GM18526 (cell line): ENCODE results near the gene LARP1.

Experiments
- POLR2A ChIP-seq: IDR thresholded peaks from 3 replicates; pipeline ENCODE4 v1.6.1; 2011; ENCODE audit not compliant: insufficient read length; ENCODE audit errors: extremely low read depth

Gene LARP1

GRCh38 chr5:154755361-154756008 lies at the start of gene LARP1:
Gene LARP1 (plus strand): TSS chr5:154755377. CDS start chr5:154755758, 381 bp downstream.
- no peak for TF ChIP-seq POLR2A

DNA sequence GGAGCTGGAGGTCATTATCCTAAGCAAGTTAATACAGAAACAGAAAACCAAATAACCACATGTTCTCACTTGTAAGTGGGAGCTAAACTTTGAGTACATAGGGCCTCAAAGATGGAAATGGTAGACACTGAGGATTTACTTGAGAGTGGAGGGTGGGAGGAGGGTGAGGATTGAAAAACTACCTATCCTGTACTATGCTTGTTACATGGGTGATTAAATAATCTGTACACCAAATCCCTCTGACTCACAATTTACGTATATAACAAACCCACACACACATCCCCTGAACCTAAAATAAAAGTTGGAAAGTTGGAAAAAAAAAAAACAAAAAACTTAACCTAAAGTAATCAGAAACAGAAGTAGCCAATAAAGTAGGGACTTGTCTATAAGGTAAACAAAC lies 48.8 kb upstream of the LARP1 start:
- TF ChIP-seq POLR2A = no peak

DNA sequence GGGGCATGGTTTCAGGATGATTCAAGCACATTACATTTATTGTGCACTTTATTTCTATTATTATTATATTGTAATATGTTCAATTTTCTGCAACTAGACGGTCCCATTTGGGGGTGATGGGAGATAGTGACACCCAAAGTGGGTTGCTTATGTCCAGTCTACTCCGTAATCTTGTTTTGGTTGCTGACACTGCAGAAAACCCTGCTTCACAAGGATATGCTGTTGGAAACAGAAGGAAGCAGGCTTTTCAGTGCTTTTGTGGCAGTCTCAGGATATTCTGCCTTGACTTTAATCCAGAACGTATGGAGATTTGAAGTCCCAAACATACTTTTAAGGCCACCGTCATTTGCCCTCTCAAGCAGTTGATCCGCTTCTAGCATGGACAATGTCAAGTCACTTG lies 47.5 kb upstream of the LARP1 start:
- TF ChIP-seq POLR2A = no peak

DNA sequence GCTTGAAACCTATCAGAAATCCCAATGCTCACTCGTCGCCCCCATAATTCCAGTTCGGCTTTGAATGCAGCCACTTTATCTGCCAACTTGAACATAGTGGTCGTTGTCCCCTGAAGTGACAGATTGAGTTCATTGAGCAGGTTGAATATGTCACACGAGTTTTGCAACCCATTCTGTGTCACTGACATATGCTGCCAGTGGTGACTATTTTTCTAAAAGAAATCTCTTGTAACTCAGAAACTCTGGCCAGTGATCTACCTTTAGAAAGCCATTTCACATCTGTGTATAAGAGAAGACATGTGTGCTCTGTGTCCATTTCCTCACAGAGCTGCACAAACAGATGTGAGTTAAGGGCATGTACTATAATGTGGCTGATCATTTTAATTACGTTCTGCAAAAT lies 47.0 kb upstream of the LARP1 start:
- no peak for TF ChIP-seq POLR2A

GRCh38 chr5:154708846-154709245 lies 46.3 kb upstream of the LARP1 start:
- TF ChIP-seq POLR2A = no peak

DNA sequence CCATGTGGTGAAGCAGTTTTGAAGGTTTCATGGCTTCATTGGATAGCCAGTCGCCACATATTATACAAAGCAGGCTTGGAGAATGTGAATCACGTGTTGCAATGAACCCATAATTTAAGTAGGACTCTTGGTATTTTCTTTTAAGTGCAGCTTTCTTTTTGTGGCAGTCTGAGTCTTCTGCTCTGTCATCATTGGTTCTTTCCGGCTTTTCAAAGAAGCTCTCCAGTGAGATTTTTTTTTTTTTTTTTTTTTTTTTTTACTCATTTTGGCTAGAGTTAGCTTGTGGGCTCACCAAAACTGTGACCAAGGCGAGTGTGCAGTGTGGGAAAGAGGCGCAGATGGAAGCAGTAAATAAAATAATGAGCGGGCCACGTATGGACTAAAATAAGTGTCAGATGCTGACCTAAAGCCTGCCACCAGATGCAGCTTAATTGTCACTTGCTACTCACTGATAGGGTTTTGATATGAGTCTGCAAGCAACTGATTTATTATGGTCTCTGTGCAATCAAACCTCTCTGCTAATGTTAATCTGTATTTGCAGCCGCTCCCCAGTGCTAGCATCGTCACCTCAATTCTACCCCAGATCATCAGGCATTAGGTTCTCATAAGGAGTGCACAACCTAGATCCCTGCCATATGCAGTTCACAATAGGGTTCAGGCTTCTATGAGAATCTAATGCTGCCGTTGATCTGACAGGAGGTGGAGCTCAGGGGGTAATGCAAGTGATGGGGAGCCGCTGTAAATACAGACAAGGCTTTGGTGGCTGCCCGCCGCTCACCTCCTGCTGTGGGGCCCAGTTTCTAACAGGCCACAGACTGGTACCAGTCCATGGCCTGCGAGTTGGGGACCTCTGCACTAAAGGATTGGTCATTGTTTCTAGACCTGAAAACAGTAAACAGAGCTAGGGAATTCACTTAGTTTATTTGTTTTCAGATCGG lies 45.5 kb upstream of the LARP1 start:
- no peak for TF ChIP-seq POLR2A

- no peak for TF ChIP-seq POLR2A
Measured at GRCh38 chr5:154712518-154713437, 42.4 kb upstream of the LARP1 start.

- no peak for TF ChIP-seq POLR2A
Measured at GRCh38 chr5:154713615-154714125, 41.5 kb upstream of the LARP1 start.

GRCh38 chr5:154714266-154714986 lies 40.8 kb upstream of the LARP1 start:
- TF ChIP-seq POLR2A = no peak

DNA sequence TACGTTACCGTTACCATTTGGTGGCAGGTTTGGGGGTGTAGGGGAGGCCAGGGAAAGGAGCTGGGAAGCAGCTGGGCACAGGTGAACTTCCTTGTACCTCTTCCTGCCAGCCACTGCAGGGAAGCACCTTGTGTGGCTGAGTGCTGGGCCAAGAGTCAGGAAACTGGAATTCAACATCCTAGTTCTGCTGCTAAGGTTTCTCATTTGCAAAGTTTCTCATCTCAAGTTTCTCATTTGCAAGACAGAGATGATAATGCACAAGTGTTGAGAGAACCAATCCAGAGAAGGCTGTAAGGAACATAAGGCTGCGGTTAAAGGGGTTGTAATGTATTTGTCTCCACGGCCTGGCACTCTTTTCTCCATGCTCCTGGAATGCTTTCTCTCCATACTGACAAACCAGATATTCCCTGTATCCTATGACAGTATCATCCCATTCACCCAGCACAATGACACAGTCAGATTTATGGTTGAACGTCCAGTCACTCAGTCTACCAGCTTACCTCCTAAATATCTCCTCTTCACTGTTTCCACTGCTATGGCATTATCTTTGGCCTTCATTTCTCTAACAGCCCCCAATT lies 33.6 kb upstream of the LARP1 start:
- no peak for TF ChIP-seq POLR2A

- TF ChIP-seq POLR2A = no peak
Measured at GRCh38 chr5:154722097-154722496, 33.1 kb upstream of the LARP1 start.

DNA sequence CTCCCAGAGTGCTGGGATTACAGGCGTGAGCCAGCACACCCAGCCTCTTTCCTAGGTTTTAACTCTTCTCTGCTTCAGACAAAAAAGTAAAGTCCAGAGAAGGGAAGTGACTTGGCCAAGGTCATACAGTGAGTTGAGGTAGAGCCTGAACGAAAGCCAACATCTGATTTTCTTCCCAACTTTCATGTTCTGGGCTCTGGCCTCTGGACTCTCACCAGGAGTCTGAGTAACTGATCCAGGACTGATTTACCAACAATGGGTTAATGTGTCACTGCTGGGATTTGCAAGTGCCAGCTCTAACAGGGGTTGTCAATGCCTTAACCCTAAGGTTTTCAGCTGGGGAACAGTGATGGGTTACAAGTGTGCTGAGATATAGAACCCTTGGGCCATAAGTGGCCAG lies 32.2 kb upstream of the LARP1 start:
- no peak for TF ChIP-seq POLR2A

DNA sequence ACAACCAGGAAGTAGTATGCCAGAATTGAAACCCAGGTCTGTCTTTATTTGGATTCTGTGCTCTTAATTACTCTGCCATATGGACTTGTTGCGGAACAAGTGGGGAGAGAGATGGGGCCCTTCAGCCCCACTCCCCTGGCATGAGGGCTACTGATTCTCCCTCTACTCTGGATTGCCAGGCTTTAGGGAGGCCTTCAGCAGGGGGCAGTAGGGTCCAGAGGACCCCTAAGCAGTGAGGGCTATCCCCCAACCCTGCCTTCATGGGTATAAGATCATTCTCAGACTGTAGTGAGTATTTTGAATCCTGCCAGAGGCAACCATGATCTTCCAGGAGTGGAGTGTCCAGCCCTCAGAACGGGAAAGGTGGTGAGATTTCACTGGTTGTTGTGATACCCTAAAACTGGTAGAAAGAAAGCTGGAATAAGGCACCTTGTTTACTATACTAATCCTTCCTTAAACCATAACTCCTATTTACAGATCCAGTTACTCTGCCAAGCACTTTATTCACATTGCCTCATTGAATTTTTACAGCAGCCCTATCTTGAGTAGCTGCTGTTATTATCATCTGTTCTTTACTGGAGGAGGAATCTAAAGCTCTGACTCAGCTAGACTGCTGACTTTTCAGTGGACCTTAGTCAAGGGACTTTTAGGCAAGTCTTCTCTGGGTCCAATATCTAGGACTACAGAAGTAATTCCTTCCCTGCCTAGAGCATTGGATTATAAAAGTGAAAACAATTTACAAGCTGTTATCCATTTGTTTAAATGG lies 31.3 kb upstream of the LARP1 start:
- no peak for TF ChIP-seq POLR2A
